Neural cell (in vitro differentiated cells): ENCODE measurements around the gene RASL10A. TPM values are rescaled to one million over a fixed set of nuclear protein-coding genes. Genes with fewer than 3 reads are reported as not detected.
"Not testable (repeated sequence)": the region's sequence is repeated elsewhere in the genome, so short reads cannot be mapped to it uniquely, and the experiment has no call there.

Experiments
- H2AFZ ChIP-seq: fragments of 200-600, 300-800 bp; sonication (generic), shearing (Covaris generic); 2 replicates; pipeline ENCODE4 v1.6.0; 2014; ENCODE audit warnings: low read depth, mild to moderate bottlenecking, antibody characterized with exemption, low read length, moderate library complexity
- H3F3A ChIP-seq: fragments of 200-600 bp; shearing (Covaris generic); 2 replicates; pipeline ENCODE4 v1.6.1; 2016; ENCODE audit warnings: mild to moderate bottlenecking, moderate library complexity, mixed read lengths, antibody characterized with exemption, low read length; ENCODE audit not compliant: insufficient read depth, poor library complexity, severe bottlenecking
- H3K27ac ChIP-seq: fragments of 200-600, 300-800 bp; sonication (generic), shearing (Covaris generic); 2 replicates; pipeline ENCODE4 v1.5.1; 2014; ENCODE audit warnings: mild to moderate bottlenecking, low read length, moderate library complexity
- H3K27me3 ChIP-seq: fragments of 300-800, 200-600 bp; sonication (generic), shearing (Covaris generic); 2 replicates; pipeline ENCODE4 v1.6.0; 2014; ENCODE audit warnings: mild to moderate bottlenecking, low read depth, low read length, moderate library complexity; ENCODE audit not compliant: insufficient read depth
- H3K36me3 ChIP-seq: fragments of 300-800, 200-600 bp; sonication (generic), shearing (Covaris generic); 2 replicates; pipeline ENCODE4 v1.5.1; 2014; ENCODE audit warnings: mild to moderate bottlenecking, antibody characterized with exemption, low read length, moderate library complexity; ENCODE audit not compliant: insufficient read depth
- H3K4me2 ChIP-seq: fragments of 300-800, 200-600 bp; sonication (generic), shearing (Covaris generic); 2 replicates; pipeline ENCODE4 v1.6.0; 2014; ENCODE audit warnings: mild to moderate bottlenecking, low read length
- H3K4me3 ChIP-seq: fragments of 300-800, 200-600 bp; sonication (generic), shearing (Covaris generic); 2 replicates; pipeline ENCODE4 v1.5.1; 2014; ENCODE audit warnings: mild to moderate bottlenecking, low read length, moderate library complexity
- H3K79me2 ChIP-seq: fragments of 200-600 bp; shearing (Covaris generic); replicated peaks from 2 replicates; pipeline ENCODE4 v1.6.0; 2014; ENCODE audit warnings: mild to moderate bottlenecking, low read length, moderate library complexity; ENCODE audit not compliant: insufficient read depth
- H3K9ac ChIP-seq: fragments of 300-800, 200-600 bp; sonication (generic), shearing (Covaris generic); 2 replicates; pipeline ENCODE4 v1.6.1; 2016; ENCODE audit warnings: mild to moderate bottlenecking, low read length, mixed read lengths
- H3K9me2 ChIP-seq: fragments of 200-600 bp; shearing (Covaris generic); 2 replicates; pipeline ENCODE4 v1.6.1; 2016; ENCODE audit warnings: mild to moderate bottlenecking, low read length, mixed read lengths; ENCODE audit not compliant: insufficient read depth
- H3K9me3 ChIP-seq: fragments of 200-600, 300-800 bp; sonication (generic), shearing (Covaris generic); 2 replicates; pipeline ENCODE4 v1.6.1; 2016; ENCODE audit warnings: mild to moderate bottlenecking, mixed run types, low read length, moderate library complexity, mixed read lengths
- H4K20me1 ChIP-seq: fragments of 200-600 bp; shearing (Covaris generic); 2 replicates; pipeline ENCODE4 v1.6.1; 2016; ENCODE audit warnings: mild to moderate bottlenecking, mixed run types; ENCODE audit not compliant: insufficient read depth
- EP300 ChIP-seq: fragments of 450-650 bp; conservative IDR thresholded peaks from 2 replicates; pipeline ENCODE4 v1.6.1; 2014; ENCODE audit warnings: antibody characterized with exemption, mild to moderate bottlenecking, moderate library complexity; ENCODE audit not compliant: poor library complexity, severe bottlenecking
- EZH2 ChIP-seq: fragments of 200-600, 300-800 bp; shearing (Covaris generic), sonication (generic); IDR thresholded peaks from 2 replicates; pipeline ENCODE4 v1.6.1; 2014; ENCODE audit warnings: antibody characterized with exemption, low read length, borderline replicate concordance, mild to moderate bottlenecking; ENCODE audit not compliant: insufficient read depth, poor library complexity, severe bottlenecking
- MXI1 ChIP-seq: fragments of 450-650 bp; conservative IDR thresholded peaks from 2 replicates; pipeline ENCODE4 v1.6.1; 2014; ENCODE audit warnings: antibody characterized with exemption, mild to moderate bottlenecking; ENCODE audit not compliant: poor library complexity, severe bottlenecking
- POLR2AphosphoS5 ChIP-seq: IDR thresholded peaks from 2 replicates; pipeline ENCODE4 v1.6.1; 2012
- RAD21 ChIP-seq: fragments of 450-650 bp; conservative IDR thresholded peaks from 2 replicates; pipeline ENCODE4 v1.6.1; 2014; ENCODE audit warnings: antibody characterized with exemption, mild to moderate bottlenecking, moderate library complexity
- SMC3 ChIP-seq: fragments of 450-650 bp; conservative IDR thresholded peaks from 2 replicates; pipeline ENCODE4 v1.6.1; 2014; ENCODE audit warnings: antibody characterized with exemption, mild to moderate bottlenecking, moderate library complexity; ENCODE audit not compliant: poor library complexity
- TAF1 ChIP-seq: IDR thresholded peaks from 2 replicates; pipeline ENCODE4 v1.6.1; 2012; ENCODE audit warnings: low read depth
- polyA minus RNA-seq: library from RNA; depleted of rRNA, polyadenylated mRNA; stranded (reverse); fragments of >200 nt; gene quantifications from 2 replicates; pipeline ENCODE4 v1.2.3, GENCODE V29; 2014
- polyA plus RNA-seq: library from polyadenylated mRNA; depleted of rRNA; stranded (reverse); fragments of >200 nt; gene quantifications from 2 replicates; pipeline ENCODE4 v1.2.3, GENCODE V29; 2014
- TF ChIP-seq, protein P1 (sequence below): fragments of 450-650 bp; IDR thresholded peaks from 2 replicates; pipeline ENCODE4 v1.5.1; 2014; ENCODE audit warnings: antibody characterized with exemption, mild to moderate bottlenecking, moderate library complexity; ENCODE audit not compliant: poor library complexity, severe bottlenecking
- TF ChIP-seq, protein P2 (sequence below): IDR thresholded peaks from 2 replicates; pipeline ENCODE4 v1.6.1; 2012; ENCODE audit warnings: borderline replicate concordance

RASL10A gene, protein sequence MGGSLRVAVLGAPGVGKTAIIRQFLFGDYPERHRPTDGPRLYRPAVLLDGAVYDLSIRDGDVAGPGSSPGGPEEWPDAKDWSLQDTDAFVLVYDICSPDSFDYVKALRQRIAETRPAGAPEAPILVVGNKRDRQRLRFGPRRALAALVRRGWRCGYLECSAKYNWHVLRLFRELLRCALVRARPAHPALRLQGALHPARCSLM
- polyA plus RNA-seq, result 0.26 and 3.0 TPM in 2 replicates
- not detected in 2 replicates for polyA minus RNA-seq

DNA sequence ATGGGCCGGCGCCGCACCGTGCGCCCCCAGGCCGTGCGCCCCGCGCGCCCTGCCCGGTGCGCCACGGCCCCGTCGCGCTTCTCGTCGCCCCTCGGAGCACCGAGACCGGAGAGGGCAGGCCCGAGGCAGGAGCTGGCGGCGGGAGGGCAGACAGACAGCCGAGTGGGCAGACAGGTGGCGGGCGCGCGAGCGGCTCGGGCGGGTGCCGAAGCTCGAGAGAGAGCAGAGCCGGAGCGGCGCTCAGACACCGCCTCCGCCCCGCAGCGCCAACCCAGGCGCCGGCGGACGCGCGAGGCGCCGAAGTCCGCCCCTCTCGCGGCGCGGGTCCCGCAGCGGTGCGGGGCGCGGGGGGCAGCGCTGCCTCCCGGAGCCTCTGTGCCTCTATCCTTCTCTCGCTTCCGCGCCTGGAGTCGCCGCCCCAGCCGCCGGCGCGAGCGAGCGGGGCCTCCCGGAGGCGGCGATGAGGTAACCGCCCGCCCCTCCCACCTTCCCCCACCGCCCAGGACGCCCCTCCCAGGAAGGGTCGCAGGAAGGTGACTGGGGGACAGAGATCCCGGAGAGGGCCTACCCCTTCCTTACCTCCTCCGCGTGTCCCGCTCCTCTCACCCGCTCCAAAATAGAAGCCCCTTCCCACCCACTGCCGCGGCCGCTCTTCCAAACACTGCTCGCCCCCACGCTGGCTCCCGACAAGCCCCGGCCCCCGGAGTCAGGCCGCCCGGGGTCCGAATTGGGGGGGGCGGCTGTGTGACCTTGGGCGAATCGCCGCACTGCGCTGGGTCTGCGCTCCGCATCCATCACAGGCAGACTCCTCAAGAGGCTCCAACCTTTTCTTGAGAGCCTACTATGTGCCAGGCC is at the start of gene RASL10A:
Gene RASL10A, minus strand, starts transcription at position 412 of the 855 bp plus-strand sequence. CDS start 451 bp downstream, outside the sequence.
- Histone ChIP-seq H3K36me3 (no peaks in the 10 kb centered on the region), H3K27ac (no peak within 1 kb of the TSS), H3K4me2 (no peak within 1 kb of the TSS), H3K27me3 (peaks cover 44% of the 10 kb centered on the region), H2AFZ (no peak within 1 kb of the TSS), H3K4me3 (peak within 1 kb of the TSS; percentile 59), H3K9me3 (no peaks in the 10 kb centered on the region), H4K20me1 (no peaks in the 10 kb centered on the region), H3K79me2 (no peaks in the 10 kb centered on the region), H3K9ac (peak within 1 kb of the TSS; percentile 31), H3K9me2 (no peaks in the 10 kb centered on the region), H3F3A (no peaks in the 10 kb centered on the region)
- TF ChIP-seq, protein P1, sequence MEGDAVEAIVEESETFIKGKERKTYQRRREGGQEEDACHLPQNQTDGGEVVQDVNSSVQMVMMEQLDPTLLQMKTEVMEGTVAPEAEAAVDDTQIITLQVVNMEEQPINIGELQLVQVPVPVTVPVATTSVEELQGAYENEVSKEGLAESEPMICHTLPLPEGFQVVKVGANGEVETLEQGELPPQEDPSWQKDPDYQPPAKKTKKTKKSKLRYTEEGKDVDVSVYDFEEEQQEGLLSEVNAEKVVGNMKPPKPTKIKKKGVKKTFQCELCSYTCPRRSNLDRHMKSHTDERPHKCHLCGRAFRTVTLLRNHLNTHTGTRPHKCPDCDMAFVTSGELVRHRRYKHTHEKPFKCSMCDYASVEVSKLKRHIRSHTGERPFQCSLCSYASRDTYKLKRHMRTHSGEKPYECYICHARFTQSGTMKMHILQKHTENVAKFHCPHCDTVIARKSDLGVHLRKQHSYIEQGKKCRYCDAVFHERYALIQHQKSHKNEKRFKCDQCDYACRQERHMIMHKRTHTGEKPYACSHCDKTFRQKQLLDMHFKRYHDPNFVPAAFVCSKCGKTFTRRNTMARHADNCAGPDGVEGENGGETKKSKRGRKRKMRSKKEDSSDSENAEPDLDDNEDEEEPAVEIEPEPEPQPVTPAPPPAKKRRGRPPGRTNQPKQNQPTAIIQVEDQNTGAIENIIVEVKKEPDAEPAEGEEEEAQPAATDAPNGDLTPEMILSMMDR, result no peak
- TF ChIP-seq RAD21 (no peak), EP300 (no peak), POLR2AphosphoS5 (no peak), EZH2 (peak; percentile 37), SMC3 (no peak), MXI1 (peak; percentile 21), TAF1 (no peak)
- TF ChIP-seq, protein P2, sequence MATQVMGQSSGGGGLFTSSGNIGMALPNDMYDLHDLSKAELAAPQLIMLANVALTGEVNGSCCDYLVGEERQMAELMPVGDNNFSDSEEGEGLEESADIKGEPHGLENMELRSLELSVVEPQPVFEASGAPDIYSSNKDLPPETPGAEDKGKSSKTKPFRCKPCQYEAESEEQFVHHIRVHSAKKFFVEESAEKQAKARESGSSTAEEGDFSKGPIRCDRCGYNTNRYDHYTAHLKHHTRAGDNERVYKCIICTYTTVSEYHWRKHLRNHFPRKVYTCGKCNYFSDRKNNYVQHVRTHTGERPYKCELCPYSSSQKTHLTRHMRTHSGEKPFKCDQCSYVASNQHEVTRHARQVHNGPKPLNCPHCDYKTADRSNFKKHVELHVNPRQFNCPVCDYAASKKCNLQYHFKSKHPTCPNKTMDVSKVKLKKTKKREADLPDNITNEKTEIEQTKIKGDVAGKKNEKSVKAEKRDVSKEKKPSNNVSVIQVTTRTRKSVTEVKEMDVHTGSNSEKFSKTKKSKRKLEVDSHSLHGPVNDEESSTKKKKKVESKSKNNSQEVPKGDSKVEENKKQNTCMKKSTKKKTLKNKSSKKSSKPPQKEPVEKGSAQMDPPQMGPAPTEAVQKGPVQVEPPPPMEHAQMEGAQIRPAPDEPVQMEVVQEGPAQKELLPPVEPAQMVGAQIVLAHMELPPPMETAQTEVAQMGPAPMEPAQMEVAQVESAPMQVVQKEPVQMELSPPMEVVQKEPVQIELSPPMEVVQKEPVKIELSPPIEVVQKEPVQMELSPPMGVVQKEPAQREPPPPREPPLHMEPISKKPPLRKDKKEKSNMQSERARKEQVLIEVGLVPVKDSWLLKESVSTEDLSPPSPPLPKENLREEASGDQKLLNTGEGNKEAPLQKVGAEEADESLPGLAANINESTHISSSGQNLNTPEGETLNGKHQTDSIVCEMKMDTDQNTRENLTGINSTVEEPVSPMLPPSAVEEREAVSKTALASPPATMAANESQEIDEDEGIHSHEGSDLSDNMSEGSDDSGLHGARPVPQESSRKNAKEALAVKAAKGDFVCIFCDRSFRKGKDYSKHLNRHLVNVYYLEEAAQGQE, result no peak

DNA sequence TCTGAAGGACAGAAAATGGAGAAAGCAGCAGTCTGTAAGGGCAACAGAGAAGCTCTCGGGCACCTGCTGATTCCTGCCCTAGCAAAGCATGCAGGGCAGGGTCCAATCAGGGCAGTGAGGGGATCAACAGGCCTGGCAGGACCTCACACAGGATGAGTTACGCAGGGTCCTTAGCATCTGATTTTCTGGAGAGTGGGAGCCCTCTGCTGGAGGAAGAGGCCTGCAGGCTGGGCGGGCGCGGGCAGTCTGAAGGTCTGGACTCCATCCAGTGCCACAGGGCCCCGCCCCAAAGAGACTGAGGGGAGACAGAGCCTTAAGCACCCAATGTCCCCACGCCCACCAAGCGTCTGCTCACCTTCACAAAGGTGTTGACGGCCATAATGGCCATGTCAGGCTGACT is 44.0 kb upstream of the RASL10A start:
- Histone ChIP-seq H3K36me3 (no peaks in the 10 kb centered on the region), H3K27ac (no peak overlapping the region)

DNA sequence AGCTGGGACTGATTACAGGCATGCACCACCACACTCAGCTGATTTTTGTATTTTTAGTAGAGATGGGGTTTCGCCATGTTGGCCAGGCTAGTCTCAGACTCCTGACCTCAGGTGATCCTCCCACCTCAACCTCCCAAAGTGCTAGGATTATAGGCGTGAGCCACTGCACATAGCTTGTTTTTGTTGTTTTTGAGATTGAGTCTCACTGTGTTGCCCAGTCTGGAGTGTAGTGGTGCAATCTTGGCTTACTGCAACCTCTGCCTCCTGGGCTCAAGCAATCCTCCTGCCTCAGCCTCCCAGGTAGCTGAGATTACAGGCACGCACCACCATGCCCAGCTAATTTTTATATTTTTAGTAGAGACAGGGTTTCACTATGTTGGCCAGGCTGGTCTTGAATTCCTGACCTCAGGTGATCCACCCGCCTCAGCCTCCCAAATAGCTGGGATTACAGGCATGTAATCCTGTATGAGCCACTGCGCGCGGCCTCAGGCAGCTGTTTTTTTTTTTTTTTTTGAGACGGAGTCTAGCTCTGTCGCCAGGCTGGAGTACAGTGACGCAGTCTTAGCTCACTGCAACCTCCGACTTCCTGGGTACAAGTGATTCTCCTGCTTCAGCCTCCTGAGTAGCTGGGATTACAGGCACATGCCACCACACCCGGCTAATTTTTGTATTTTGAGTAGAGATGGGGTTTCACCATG is 41.8 kb upstream of the RASL10A start:
- not testable (repeated sequence) for H3K9ac ChIP-seq, H3K9me3 ChIP-seq, H3K27ac ChIP-seq, H3K4me3 ChIP-seq, H4K20me1 ChIP-seq, H2AFZ ChIP-seq, H3K4me2 ChIP-seq, H3K79me2 ChIP-seq, H3K9me2 ChIP-seq, H3F3A ChIP-seq, H3K27me3 ChIP-seq, H3K36me3 ChIP-seq

More for the DNA sequence above, 44.0 kb upstream of the RASL10A start:
- H3K9ac ChIP-seq, result no peak overlapping the region
- no peaks in the 10 kb centered on the region for H3K9me2 ChIP-seq
- no peak overlapping the region for H3K4me3 ChIP-seq
- H3K27me3 ChIP-seq, result no peaks in the 10 kb centered on the region
- H4K20me1 ChIP-seq, result no peaks in the 10 kb centered on the region
- TF ChIP-seq, protein P2, result no peak
- TF ChIP-seq EZH2, result no peak
- H2AFZ ChIP-seq, result no peak overlapping the region
- H3K9me3 ChIP-seq, result no peaks in the 10 kb centered on the region
- H3K79me2 ChIP-seq, result no peaks in the 10 kb centered on the region
- no peaks in the 10 kb centered on the region for H3F3A ChIP-seq
- no peak overlapping the region for H3K4me2 ChIP-seq
